ENCODE data around the gene UBAP2. TPM values are rescaled to one million over a fixed set of nuclear protein-coding genes. Genes with fewer than 3 reads are reported as not detected.
"Not testable (repeated sequence)": the region's sequence is repeated elsewhere in the genome, so short reads cannot be mapped to it uniquely, and the experiment has no call there.

UBAP2 gene
- total RNA-seq, 6 experiments from 2014 or later = 28.7 to 34.9 (median 32.8) TPM

- peaks cover 4% of the 10 kb centered on the region; the same call in 1 of the 2 replicates for H3K27me3 Mint-ChIP-seq (ENCODE audit: insufficient read depth)
- peak; percentile 1 for DNase-seq
- peak overlapping the region; percentile 99 for H3K27ac Mint-ChIP-seq
- peak overlapping the region; percentile 96 for H3K4me3 Mint-ChIP-seq
- TF ChIP-seq CTCF (IDR thresholded peaks at IDR 0.05) = no peak
- H3K9me3 Mint-ChIP-seq = no peaks in the 10 kb centered on the region
- H3K4me1 Mint-ChIP-seq (ENCODE audit: low read depth) = peaks cover 33% of the 10 kb centered on the region
- peaks cover 9% of the 10 kb centered on the region; the same call in 1 of the 2 replicates for H3K36me3 Mint-ChIP-seq (ENCODE audit: low read depth)
Measured at GRCh38 chr9:34047864-34048726, 592 bp downstream of the UBAP2 start.

- Mint-ChIP-seq H3K27ac (peak overlapping the region; percentile 51), H3K36me3 (ENCODE audit: low read depth) (peaks cover 9% of the 10 kb centered on the region; the same call in 1 of the 2 replicates), H3K4me3 (peak overlapping the region; percentile 96), H3K4me1 (ENCODE audit: low read depth) (peaks cover 33% of the 10 kb centered on the region), H3K27me3 (ENCODE audit: insufficient read depth) (peaks cover 4% of the 10 kb centered on the region; the same call in 1 of the 2 replicates), H3K9me3 (no peaks in the 10 kb centered on the region)
- TF ChIP-seq CTCF (IDR thresholded peaks at IDR 0.05) = no peak
- DNase-seq = peak; percentile 15
Measured at GRCh38 chr9:34046784-34047379, 1.8 kb downstream of the UBAP2 start.

GRCh38 chr9:34045903-34046302 lies 2.8 kb downstream of the UBAP2 start:
- peaks cover 33% of the 10 kb centered on the region for H3K4me1 Mint-ChIP-seq (ENCODE audit: low read depth)
- no peaks in the 10 kb centered on the region for H3K9me3 Mint-ChIP-seq
- TF ChIP-seq CTCF (IDR thresholded peaks at IDR 0.05) = no peak
- peaks cover 9% of the 10 kb centered on the region; the same call in 1 of the 2 replicates for H3K36me3 Mint-ChIP-seq (ENCODE audit: low read depth)
- H3K4me3 Mint-ChIP-seq = peak overlapping the region; percentile 96
- H3K27ac Mint-ChIP-seq = peak overlapping the region; percentile 42
- no peak for DNase-seq
- H3K27me3 Mint-ChIP-seq (ENCODE audit: insufficient read depth) = peaks cover 4% of the 10 kb centered on the region; the same call in 1 of the 2 replicates

- not testable (repeated sequence) for H3K27ac Mint-ChIP-seq; DNase-seq; H3K4me3 Mint-ChIP-seq; H3K27me3 Mint-ChIP-seq (ENCODE audit: insufficient read depth); H3K9me3 Mint-ChIP-seq; H3K36me3 Mint-ChIP-seq (ENCODE audit: low read depth)
- H3K4me1 Mint-ChIP-seq (ENCODE audit: low read depth) = peaks cover 16% of the 10 kb centered on the region
Measured at GRCh38 chr9:34042074-34042473, 6.6 kb downstream of the UBAP2 start.

GRCh38 chr9:34038851-34039250 lies 9.8 kb downstream of the UBAP2 start:
- H3K9me3 Mint-ChIP-seq; H3K36me3 Mint-ChIP-seq (ENCODE audit: low read depth); H3K27me3 Mint-ChIP-seq (ENCODE audit: insufficient read depth); H3K4me3 Mint-ChIP-seq; DNase-seq; H3K27ac Mint-ChIP-seq: not testable (repeated sequence)
- H3K4me1 Mint-ChIP-seq (ENCODE audit: low read depth) = peaks cover 18% of the 10 kb centered on the region

- no peak for DNase-seq
- TF ChIP-seq CTCF (IDR thresholded peaks at IDR 0.05) = no peak
- no peak overlapping the region for H3K27ac Mint-ChIP-seq
- no peaks in the 10 kb centered on the region for H3K27me3 Mint-ChIP-seq (ENCODE audit: insufficient read depth)
- H3K36me3 Mint-ChIP-seq (ENCODE audit: low read depth) = no peaks in the 10 kb centered on the region; the same call in 1 of the 2 replicates
- peaks cover 18% of the 10 kb centered on the region for H3K4me1 Mint-ChIP-seq (ENCODE audit: low read depth)
- H3K9me3 Mint-ChIP-seq = no peaks in the 10 kb centered on the region
- H3K4me3 Mint-ChIP-seq = no peak overlapping the region
Measured at GRCh38 chr9:34037626-34038025, 11.1 kb downstream of the UBAP2 start.

Measured in HFFc6 (cell line).